ENCODE measurements around the gene NCAPH2.

- TF ChIP-seq CTCF (IDR thresholded peaks at IDR 0.05) (no peak), POLR2AphosphoS5 (IDR thresholded peaks at IDR 0.05) (no peak)
These were observed 9.7 kb downstream of the NCAPH2 start for GRCh38 chr22:50517495-50518260.

Data from gastroesophageal sphincter (tissue), 3 donors.